ENCODE results near the gene GOLGA8O. TPM values are rescaled to one million over a fixed set of nuclear protein-coding genes. Genes with fewer than 3 reads are reported as not detected.
"Not testable (repeated sequence)": the region's sequence is repeated elsewhere in the genome, so short reads cannot be mapped to it uniquely, and the experiment has no call there.

GOLGA8O gene
- total RNA-seq, 2 donors from 2014 or later: 7.7 TPM; not detected in 1

DNA sequence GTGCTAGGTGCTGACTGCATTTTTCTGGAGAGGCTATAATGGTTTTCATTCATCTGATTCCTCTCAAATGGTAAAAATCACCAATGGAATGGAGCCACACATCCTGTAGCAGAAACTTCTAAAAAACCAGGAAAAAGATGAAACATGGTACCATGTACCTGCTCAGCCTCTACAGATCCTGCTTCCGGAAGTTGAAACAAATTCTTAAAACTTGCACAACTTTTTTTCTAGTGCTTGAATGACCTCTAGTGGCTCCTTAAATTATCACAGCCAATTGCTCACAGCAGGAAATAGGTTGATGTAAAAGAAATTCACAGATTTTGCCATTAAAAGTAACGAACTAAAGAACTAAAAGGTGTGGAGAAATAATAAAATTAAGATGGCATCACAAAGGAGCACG lies 47.5 kb downstream of the GOLGA8O start:
- WGBS: 3% methylated on average over 2 of the region's 3 CpGs
- intact Hi-C loops (cut with DNase I); H3K4me1 ChIP-seq (replicated peaks); H3K27ac ChIP-seq; H3K9me3 ChIP-seq; DNase-seq (ENCODE audit: low spot score); H3K36me3 ChIP-seq; H3K27me3 ChIP-seq (replicated peaks; ENCODE audit: insufficient read depth); H3K4me3 ChIP-seq: not testable (repeated sequence)

DNA sequence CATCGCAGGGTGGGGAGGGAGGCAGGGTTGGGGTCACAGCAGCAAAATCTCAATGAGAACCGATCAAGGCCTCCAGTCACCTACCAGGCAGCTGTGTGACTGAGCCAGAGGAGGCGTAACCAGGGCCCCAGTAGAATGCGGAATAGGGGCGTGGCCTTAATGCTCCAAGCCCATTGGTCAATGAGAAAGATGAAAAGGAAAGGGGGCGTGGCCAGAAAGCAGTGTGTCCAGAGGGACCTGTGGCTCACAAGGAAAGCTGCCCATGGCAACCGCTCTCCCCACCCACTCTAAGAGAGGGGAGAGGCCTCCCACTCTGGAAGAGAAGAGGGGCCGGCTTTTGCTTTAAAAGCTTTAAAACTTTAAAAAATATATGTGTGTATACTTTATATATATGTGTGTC lies 52.2 kb downstream of the GOLGA8O start, which contains the start of gene GOLGA8K:
Gene GOLGA8K (minus strand): TSS at position 101 of the 400 bp plus-strand sequence. CDS start 98 bp downstream, at position 3.
- H3K27me3 ChIP-seq (replicated peaks; ENCODE audit: insufficient read depth); H3K27ac ChIP-seq; H3K9me3 ChIP-seq; DNase-seq (ENCODE audit: low spot score); H3K36me3 ChIP-seq; intact Hi-C loops (cut with DNase I); H3K4me3 ChIP-seq; H3K4me1 ChIP-seq (replicated peaks): not testable (repeated sequence)
- WGBS: 100% methylated on average over 1 of the region's 8 CpGs

DNA sequence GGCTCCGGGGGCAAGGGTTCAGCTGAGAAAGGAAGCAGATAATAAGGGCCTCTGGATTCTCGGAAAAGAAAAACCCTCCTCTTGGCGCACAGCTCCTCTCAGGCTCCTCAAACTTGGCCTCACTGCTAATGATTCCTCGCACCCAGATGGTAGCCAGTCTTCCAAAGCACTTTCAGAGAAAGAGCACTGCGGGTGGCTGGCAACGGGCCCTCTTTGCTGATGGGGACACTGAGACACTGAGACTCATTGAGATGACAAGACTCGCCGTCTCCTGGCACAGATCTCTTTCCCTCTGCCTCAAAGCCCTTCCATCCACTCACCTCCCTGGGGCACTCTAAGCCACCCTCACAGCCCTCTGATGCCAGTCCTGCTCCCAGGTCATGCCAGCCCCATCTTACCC lies 58.9 kb downstream of the GOLGA8O start:
- H3K4me3 ChIP-seq; H3K36me3 ChIP-seq; H3K27ac ChIP-seq; H3K27me3 ChIP-seq (replicated peaks; ENCODE audit: insufficient read depth); intact Hi-C loops (cut with DNase I); H3K9me3 ChIP-seq; H3K4me1 ChIP-seq (replicated peaks); DNase-seq (ENCODE audit: low spot score): not testable (repeated sequence)
- WGBS: no CpG with 5 or more reads among the region's 8 CpGs

Small RNA genes within 50 kb of the gene (small RNA-seq; reads per million reads assigned to genes)
- 0 reads per million in 2 donors for gene AC135983.5
- 0 reads per million in 2 donors for gene RF00096
- 0 reads per million in 2 donors for gene RN7SL539P

Other genes starting within 250 kb of the GOLGA8O start
- gene GOLGA8K, start 52.3 kb downstream of the GOLGA8O start, total RNA-seq: 1 to 10 TPM in 1 of 2 donors, not detected in 1; 5.2 TPM
- 1 to 10 TPM; 3.9 to 10.0 TPM for gene GOLGA8N, start 137.8 kb upstream of the GOLGA8O start, total RNA-seq
- 1 to 10 TPM; 2.6 to 7.0 TPM for gene ARHGAP11A, start 159.9 kb upstream of the GOLGA8O start, total RNA-seq
- gene SCG5, start 186.1 kb upstream of the GOLGA8O start, total RNA-seq: 1 to 10 TPM in 1 of 2 donors, under 1 TPM in 1; 0.96 to 4.2 TPM